Type B pancreatic cell (in vitro differentiated cells): ENCODE data around the gene PLD4. TPM values are rescaled to one million over a fixed set of nuclear protein-coding genes. Genes with fewer than 3 reads are reported as not detected.

Experiments used
- DNase-seq: peaks from one replicate; pipeline ENCODE4 v3.0.0; 2021; ENCODE audit warnings: mixed read lengths; ENCODE audit not compliant: unreplicated experiment; ENCODE audit errors: extremely low spot score
- H3K27ac Mint-ChIP-seq: 2 replicates; pipeline ENCODE4 v1.8.0; 2021; ENCODE audit warnings: mild to moderate bottlenecking, mixed read lengths
- H3K27me3 Mint-ChIP-seq: 2 replicates; pipeline ENCODE4 v1.8.0; 2021; ENCODE audit warnings: mixed read lengths
- H3K36me3 Mint-ChIP-seq: 2 replicates; pipeline ENCODE4 v1.8.0; 2021; ENCODE audit warnings: mixed read lengths
- H3K4me1 Mint-ChIP-seq: one replicate; pipeline ENCODE4 v1.8.0; 2021; ENCODE audit warnings: mixed read lengths; ENCODE audit not compliant: unreplicated experiment
- H3K4me3 Mint-ChIP-seq: 2 replicates; pipeline ENCODE4 v1.8.0; 2021; ENCODE audit warnings: mild to moderate bottlenecking, mixed read lengths
- H3K9me3 Mint-ChIP-seq: 2 replicates; pipeline ENCODE4 v1.8.0; 2021; ENCODE audit warnings: mixed read lengths
- CTCF ChIP-seq: fragments of 200-600 bp; sonication (generic); conservative IDR thresholded peaks from 2 replicates; pipeline ENCODE4 v1.5.0; 2021; ENCODE audit warnings: antibody characterized with exemption, mild to moderate bottlenecking
- total RNA-seq: library from RNA; stranded (reverse); gene quantifications from 2 replicates; pipeline ENCODE4 v1.2.1, GENCODE V29; 2021; ENCODE audit warnings: low replicate concordance

Gene PLD4
- total RNA-seq, 1 donor from 2014 or later, result 0.17 TPM

GRCh38 chr14:104970231-104971068 lies 45.8 kb downstream of the PLD4 start:
- no peak overlapping the region for H3K27ac Mint-ChIP-seq
- no peak overlapping the region for H3K4me3 Mint-ChIP-seq

GRCh38 chr14:104971447-104972240 lies 47.0 kb downstream of the PLD4 start:
- Mint-ChIP-seq H3K27ac (no peak overlapping the region), H3K4me1 (peaks cover 9% of the 10 kb centered on the region), H3K27me3 (peaks cover 10% of the 10 kb centered on the region), H3K9me3 (no peaks in the 10 kb centered on the region), H3K4me3 (no peak overlapping the region), H3K36me3 (no peaks in the 10 kb centered on the region)
- DNase-seq, result no peak
- no peak for TF ChIP-seq CTCF

More at GRCh38 chr14:104970231-104971068, 45.8 kb downstream of the PLD4 start:
- Mint-ChIP-seq H3K9me3 (no peaks in the 10 kb centered on the region), H3K4me1 (peaks cover 4% of the 10 kb centered on the region), H3K27me3 (peaks cover 3% of the 10 kb centered on the region), H3K36me3 (no peaks in the 10 kb centered on the region)
- no peak for DNase-seq
- TF ChIP-seq CTCF, result no peak

- peaks cover 9% of the 10 kb centered on the region for H3K4me1 Mint-ChIP-seq
- H3K36me3 Mint-ChIP-seq, result no peaks in the 10 kb centered on the region
- no peaks in the 10 kb centered on the region for H3K9me3 Mint-ChIP-seq
- peaks cover 10% of the 10 kb centered on the region for H3K27me3 Mint-ChIP-seq
- H3K4me3 Mint-ChIP-seq, result no peak overlapping the region
- TF ChIP-seq CTCF, result no peak
- no peak overlapping the region for H3K27ac Mint-ChIP-seq
- DNase-seq, result no peak
Observed at GRCh38 chr14:104972301-104973134, 47.8 kb downstream of the PLD4 start.

GRCh38 chr14:104973135-104973384 lies 48.4 kb downstream of the PLD4 start:
- no peak for DNase-seq
- no peaks in the 10 kb centered on the region for H3K36me3 Mint-ChIP-seq
- no peak overlapping the region for H3K4me3 Mint-ChIP-seq
- TF ChIP-seq CTCF, result no peak
- peaks cover 9% of the 10 kb centered on the region for H3K4me1 Mint-ChIP-seq
- H3K27ac Mint-ChIP-seq, result no peak overlapping the region
- no peaks in the 10 kb centered on the region for H3K9me3 Mint-ChIP-seq
- peaks cover 10% of the 10 kb centered on the region for H3K27me3 Mint-ChIP-seq

GRCh38 chr14:104973385-104974145 lies 48.9 kb downstream of the PLD4 start:
- Mint-ChIP-seq H3K9me3 (no peaks in the 10 kb centered on the region), H3K27ac (no peak overlapping the region), H3K4me3 (no peak overlapping the region), H3K36me3 (no peaks in the 10 kb centered on the region), H3K27me3 (peaks cover 10% of the 10 kb centered on the region), H3K4me1 (peaks cover 9% of the 10 kb centered on the region)
- TF ChIP-seq CTCF, result no peak
- no peak for DNase-seq
